Psoas muscle (tissue), 8 donors: ENCODE data around the gene KCNAB1. TPM values are rescaled to one million over a fixed set of nuclear protein-coding genes. Genes with fewer than 3 reads are reported as not detected.

Experiments
- ATAC-seq, 4 donors: fragments of 200-7000 bp; cut with Tn5 transposase; one replicate each; pipeline ENCODE4 v1.9.1; 2020; ENCODE audit warnings: moderate library complexity in 3 of 4, mild to moderate bottlenecking in 2 of 4
- DNase-seq, 2 donors: peaks; one replicate each; pipeline ENCODE4 v3.0.0-alpha.2; 2020
- H3K27ac ChIP-seq: fragments of 200-600 bp; one replicate; pipeline ENCODE4 v1.8.0; 2022
- H3K27me3 ChIP-seq, 3 donors: fragments of 200-600 bp in 1 of 3; one replicate each; pipeline versions ENCODE4 v1.6.1 to v1.8.0; 2013 to 2022; ENCODE audit warnings: low read length in 2 of 3, mild to moderate bottlenecking in 2 of 3, moderate library complexity in 1 of 3; ENCODE audit not compliant: insufficient read depth in 3 of 3
- H3K36me3 ChIP-seq, 2 donors: fragments of 200-600 bp in 1 of 2; one replicate each; pipeline versions ENCODE4 v1.6.1 to v1.8.0; 2013 to 2022; ENCODE audit warnings: low read depth in 1 of 2, mild to moderate bottlenecking in 1 of 2, moderate library complexity in 1 of 2; ENCODE audit not compliant: insufficient read depth in 1 of 2
- H3K4me1 ChIP-seq: fragments of 200-600 bp; one replicate; pipeline ENCODE4 v1.8.0; 2022
- H3K4me3 ChIP-seq: fragments of 200-600 bp; one replicate; pipeline ENCODE4 v1.8.0; 2022; ENCODE audit warnings: mild to moderate bottlenecking
- H3K9me3 ChIP-seq: fragments of 200-600 bp; one replicate; pipeline ENCODE4 v1.8.0; 2022
- WGBS, 3 donors: extraction: QIAGEN DNeasy Blood & Tissue Kit; methylation state at CpG; one replicate each; pipeline versions ENCODE4 v1.1.6 to v1.1.7; 2013; 5-methylcytosine and 5-hydroxymethylcytosine counted together
- intact Hi-C, 2 donors: fragments of 100-400 bp; cut with DNase I; formaldehyde crosslinking; loops; one replicate each; pipeline versions ENCODE4 v1.11.0 to v1.14.2; 2022
- polyA plus RNA-seq, 3 donors: library from polyadenylated mRNA; stranded (reverse); fragments of 200-250 nt; gene quantifications; one replicate each; pipeline ENCODE4 v1.2.3, GENCODE V29; 2013
- total RNA-seq, 4 donors: library from RNA; stranded (reverse); fragmentation: NEBNext Ultra II Directional in 2 of 4; extraction: Animal tissue kit (Norgen Biotek cat#: 25700) in 2 of 4; gene quantifications; one replicate each; pipeline versions ENCODE4 v1.2.1 to v1.2.4, GENCODE V29; 2021 to 2023
- TF ChIP-seq, protein P1 (sequence below): fragments of 200-600 bp; IDR thresholded peaks from one replicate; pipeline ENCODE4 v1.8.0; 2022; ENCODE audit warnings: antibody characterized with exemption
- donor health status: healthy with polysubstance abuse.
- donor health status: DM: no; HTN: no; CAD: no; lungs with moderate emphysema.
- donor health status: Bipolar disorder and iron deficiency.
- donor health status: healthy.
- donor health status: DM: yes; HTN: yes; CAD: no.
- donor health status: DM: no; HTN: no; CAD: no.
- donor health status: DM: no; HTN: no; CAD: no.
- donor health status: DM: yes; HTN: yes; CAD: no.

Gene KCNAB1
- total and polyA plus RNA-seq, 7 donors, result 0.66 to 3.1 (median 0.91) TPM

- TF ChIP-seq, protein P1, sequence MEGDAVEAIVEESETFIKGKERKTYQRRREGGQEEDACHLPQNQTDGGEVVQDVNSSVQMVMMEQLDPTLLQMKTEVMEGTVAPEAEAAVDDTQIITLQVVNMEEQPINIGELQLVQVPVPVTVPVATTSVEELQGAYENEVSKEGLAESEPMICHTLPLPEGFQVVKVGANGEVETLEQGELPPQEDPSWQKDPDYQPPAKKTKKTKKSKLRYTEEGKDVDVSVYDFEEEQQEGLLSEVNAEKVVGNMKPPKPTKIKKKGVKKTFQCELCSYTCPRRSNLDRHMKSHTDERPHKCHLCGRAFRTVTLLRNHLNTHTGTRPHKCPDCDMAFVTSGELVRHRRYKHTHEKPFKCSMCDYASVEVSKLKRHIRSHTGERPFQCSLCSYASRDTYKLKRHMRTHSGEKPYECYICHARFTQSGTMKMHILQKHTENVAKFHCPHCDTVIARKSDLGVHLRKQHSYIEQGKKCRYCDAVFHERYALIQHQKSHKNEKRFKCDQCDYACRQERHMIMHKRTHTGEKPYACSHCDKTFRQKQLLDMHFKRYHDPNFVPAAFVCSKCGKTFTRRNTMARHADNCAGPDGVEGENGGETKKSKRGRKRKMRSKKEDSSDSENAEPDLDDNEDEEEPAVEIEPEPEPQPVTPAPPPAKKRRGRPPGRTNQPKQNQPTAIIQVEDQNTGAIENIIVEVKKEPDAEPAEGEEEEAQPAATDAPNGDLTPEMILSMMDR, result no peak
- H3K4me1 ChIP-seq, result no peaks in the 10 kb centered on the region
- H3K36me3 ChIP-seq, result no peaks in the 10 kb centered on the region
- no peak for DNase-seq
- WGBS, 3 donors, result 93 to 98% (median 96%) methylated on average over 5 of the region's 5 CpGs
- no peak overlapping the region for H3K27ac ChIP-seq
- H3K9me3 ChIP-seq, result no peaks in the 10 kb centered on the region
- intact Hi-C loops, result no loop called here
- no peak overlapping the region for H3K4me3 ChIP-seq
- no peak for ATAC-seq
- no peaks in the 10 kb centered on the region for H3K27me3 ChIP-seq
These were observed 52.2 kb downstream of the KCNAB1 start for GRCh38 chr3:156172536-156172935.

GRCh38 chr3:156174229-156174847 is 54.0 kb downstream of the KCNAB1 start:
- intact Hi-C loops, result no loop called here
- TF ChIP-seq, protein P1, result no peak
- ATAC-seq, result no peak
- Histone ChIP-seq H3K27me3 (no peaks in the 10 kb centered on the region), H3K4me3 (no peak overlapping the region), H3K27ac (no peak overlapping the region), H3K36me3 (no peaks in the 10 kb centered on the region), H3K9me3 (no peaks in the 10 kb centered on the region), H3K4me1 (no peaks in the 10 kb centered on the region)
- 66 to 88% (median 87%) methylated on average over 4 of the region's 4 CpGs for WGBS, 3 donors
- DNase-seq, result no peak

GRCh38 chr3:156175570-156175969 is 55.2 kb downstream of the KCNAB1 start:
- H3K27ac ChIP-seq, result no peak overlapping the region
- no peaks in the 10 kb centered on the region for H3K4me1 ChIP-seq
- DNase-seq, result no peak
- ATAC-seq, result no peak
- H3K9me3 ChIP-seq, result no peaks in the 10 kb centered on the region
- H3K27me3 ChIP-seq, result no peaks in the 10 kb centered on the region
- intact Hi-C loops, result no loop called here
- no peak overlapping the region for H3K4me3 ChIP-seq
- 72 to 78% (median 76%) methylated on average over 7 of the region's 7 CpGs for WGBS, 3 donors
- TF ChIP-seq, protein P1, result no peak
- no peaks in the 10 kb centered on the region for H3K36me3 ChIP-seq

DNA sequence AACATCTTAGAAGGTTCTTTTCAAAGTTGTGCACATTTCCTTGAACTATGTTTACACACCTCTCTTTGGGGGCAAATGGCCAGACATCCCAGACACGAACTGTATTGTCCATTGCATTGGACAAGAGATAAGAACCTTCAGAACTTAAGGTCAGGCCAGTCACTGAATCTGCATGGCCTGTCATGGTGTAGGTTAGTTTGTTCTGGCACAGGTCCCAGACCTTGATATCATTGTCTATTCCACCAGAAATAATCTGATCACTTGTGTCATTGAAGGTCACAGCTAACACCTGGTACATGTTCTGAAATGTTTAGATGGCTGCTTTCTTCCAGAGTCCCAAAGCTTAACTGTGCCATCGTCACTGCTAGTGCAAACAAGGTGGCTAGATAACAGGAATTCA is 55.7 kb downstream of the KCNAB1 start:
- Histone ChIP-seq H3K4me3 (no peak overlapping the region), H3K36me3 (no peaks in the 10 kb centered on the region), H3K27me3 (no peaks in the 10 kb centered on the region), H3K27ac (no peak overlapping the region), H3K9me3 (no peaks in the 10 kb centered on the region), H3K4me1 (no peaks in the 10 kb centered on the region)
- intact Hi-C loops, result no loop called here
- TF ChIP-seq, protein P1, result no peak
- DNase-seq (no peak), ATAC-seq (no peak)
- 61 to 73% (median 66%) methylated on average over 2 of the region's 2 CpGs for WGBS, 3 donors

GRCh38 chr3:156176629-156177210 is 56.3 kb downstream of the KCNAB1 start:
- intact Hi-C loops, result no loop called here
- TF ChIP-seq, protein P1, result no peak
- ATAC-seq, result no peak
- 94 to 97% (median 95%) methylated on average over 15 to 17 of the region's 17 CpGs for WGBS, 3 donors
- Histone ChIP-seq H3K9me3 (no peaks in the 10 kb centered on the region), H3K27ac (no peak overlapping the region), H3K27me3 (no peaks in the 10 kb centered on the region), H3K4me1 (no peaks in the 10 kb centered on the region), H3K36me3 (no peaks in the 10 kb centered on the region), H3K4me3 (no peak overlapping the region)
- no peak for DNase-seq
